GM18498 (cell line): ENCODE results near the gene CGB3.
"Not testable (repeated sequence)": the region's sequence is repeated elsewhere in the genome, so short reads cannot be mapped to it uniquely, and the experiment has no call there.

Experiments
- ATAC-seq: cut with Tn5 transposase; IDR thresholded peaks from one replicate; pipeline ENCODE4 v1.9.1; 2021; ENCODE audit warnings: mild to moderate bottlenecking, moderate library complexity; ENCODE audit not compliant: unreplicated experiment

CGB3 gene

DNA sequence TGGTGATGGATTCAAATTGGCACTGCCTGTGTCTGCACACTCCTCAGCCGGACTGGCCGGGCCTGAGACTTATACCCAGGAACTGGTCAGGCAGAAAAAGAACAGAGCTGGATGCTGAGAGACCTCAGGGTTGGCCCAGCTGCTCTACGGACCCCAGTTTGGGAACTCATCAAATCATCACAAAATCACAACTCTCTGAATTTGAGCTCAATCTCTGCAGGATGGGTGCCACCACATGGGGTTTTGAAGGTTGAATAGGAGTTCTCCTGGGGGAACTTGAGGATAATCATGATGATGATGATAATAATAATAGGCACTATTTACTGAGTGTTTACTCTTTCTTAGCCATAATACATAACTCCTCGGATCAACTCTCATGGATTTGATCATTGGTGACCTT is 18.5 kb upstream of the CGB3 start:
- not testable (repeated sequence) for ATAC-seq

DNA sequence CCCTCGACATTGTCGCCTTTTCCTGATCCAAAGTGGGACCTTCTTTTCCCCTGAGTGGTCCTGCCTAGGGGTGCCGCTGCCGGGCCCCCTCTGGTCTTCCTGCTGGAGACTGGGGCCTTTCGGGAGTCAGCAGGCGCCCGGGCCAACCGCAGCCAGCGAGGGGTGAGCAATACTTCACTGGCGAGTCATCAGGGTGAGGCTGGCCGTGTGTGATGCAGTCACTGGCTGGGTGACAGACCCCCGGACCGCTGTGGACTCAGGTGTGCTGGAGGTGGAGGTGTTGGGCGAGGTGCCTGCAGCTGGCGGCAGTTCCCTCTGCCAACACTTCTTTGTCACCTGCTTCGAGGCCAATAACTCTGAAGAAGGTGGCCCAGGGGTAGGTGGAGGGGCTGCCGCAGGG is 18.0 kb upstream of the CGB3 start:
- ATAC-seq, result no peak

DNA sequence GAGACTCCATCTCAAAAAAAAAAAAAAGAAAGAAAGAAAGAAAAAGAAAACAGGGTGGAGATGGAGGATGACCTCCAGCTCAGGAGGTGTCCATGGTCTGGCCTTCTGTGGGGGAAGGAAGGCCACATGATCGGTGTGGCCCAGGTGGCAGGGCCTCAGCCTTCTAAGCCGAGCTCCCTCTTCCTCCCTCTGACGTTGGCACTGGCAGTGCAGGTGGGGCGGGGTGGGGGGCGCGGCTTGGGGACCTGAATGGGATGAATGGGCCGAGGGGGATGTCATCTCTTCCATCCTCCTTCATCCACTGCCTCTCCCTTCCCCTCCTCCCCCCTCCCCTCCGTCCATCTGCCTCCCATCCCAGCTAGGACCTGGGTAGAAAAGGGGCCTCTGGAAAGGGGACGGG is 15.6 kb upstream of the CGB3 start:
- not testable (repeated sequence) for ATAC-seq

DNA sequence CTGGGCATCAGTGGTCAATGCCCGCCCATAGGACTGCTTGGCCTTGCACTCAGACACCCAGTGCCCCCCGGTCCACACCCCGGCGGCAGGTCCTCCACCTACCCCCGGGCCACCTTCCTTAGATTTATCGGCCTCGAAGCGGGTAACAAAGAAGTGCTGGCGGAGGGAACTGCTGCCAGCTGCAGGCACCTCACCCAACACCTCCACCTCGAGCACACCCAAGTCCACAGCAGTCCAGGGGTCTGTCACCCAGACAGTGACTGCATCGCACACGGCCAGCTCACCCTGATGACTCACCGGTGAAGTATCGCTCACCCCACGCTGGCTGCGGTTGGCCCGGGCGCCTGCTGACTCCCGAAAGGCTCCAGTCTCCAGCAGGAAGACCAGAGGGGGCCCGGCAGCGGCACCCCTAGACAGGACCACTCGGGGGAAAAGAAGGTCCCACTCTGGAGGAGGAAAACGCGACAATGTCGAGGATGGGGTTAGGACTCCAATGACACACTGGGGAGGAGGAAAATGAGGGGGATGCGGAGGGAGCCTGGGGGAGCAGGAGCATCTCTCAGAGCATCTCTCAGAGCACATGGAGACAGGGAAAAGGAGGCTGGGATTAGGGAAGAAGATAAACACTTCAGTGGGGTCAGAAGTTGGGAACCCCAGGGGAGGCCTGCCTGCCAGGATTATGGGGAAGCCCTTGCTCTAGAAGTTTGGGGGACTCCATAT is 14.6 kb upstream of the CGB3 start:
- not testable (repeated sequence) for ATAC-seq

DNA sequence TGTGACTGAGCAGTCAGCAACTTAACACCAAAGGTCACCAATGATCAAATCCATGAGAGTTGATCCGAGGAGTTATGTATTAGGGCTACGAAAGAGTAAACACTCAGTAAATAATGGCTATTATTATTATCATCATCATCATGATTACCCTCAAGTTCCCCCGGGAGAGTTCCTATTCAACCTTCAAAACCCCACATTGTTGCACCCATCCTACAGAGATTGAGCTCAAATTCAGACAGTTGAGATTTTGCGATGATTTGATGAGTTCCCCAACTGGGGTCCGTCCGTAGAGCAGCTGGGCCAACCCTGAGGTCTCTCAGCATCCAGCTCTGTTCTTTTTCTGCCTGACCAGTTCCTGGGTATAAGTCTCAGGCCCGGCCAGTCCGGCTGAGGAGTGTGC is 14.0 kb upstream of the CGB3 start:
- ATAC-seq, result not testable (repeated sequence)

DNA sequence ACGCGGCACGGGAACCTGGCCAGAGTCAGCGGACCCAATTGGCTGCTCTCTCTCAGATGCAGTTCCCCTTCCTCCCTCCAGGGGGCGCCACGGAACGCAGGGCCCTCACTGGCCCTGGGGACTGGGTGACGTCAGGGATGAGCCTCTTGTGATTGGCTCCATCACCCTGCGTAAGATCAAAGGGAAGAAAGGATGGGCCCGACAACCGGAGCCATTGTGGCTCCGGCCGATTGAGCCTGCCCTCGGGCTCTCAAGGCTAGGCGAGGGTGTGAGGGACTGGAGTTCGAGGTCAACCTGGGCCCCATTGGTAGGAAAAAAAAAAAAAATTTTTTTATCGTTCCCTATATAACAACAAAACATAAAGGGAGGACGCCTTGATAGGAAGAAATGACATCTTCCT is 12.7 kb upstream of the CGB3 start, which contains the start of gene CGB1:
Gene CGB1, minus strand, starts transcription at position 81 of the 400 bp plus-strand sequence. CDS start 184 bp downstream, outside the sequence.
- not testable (repeated sequence) for ATAC-seq

DNA sequence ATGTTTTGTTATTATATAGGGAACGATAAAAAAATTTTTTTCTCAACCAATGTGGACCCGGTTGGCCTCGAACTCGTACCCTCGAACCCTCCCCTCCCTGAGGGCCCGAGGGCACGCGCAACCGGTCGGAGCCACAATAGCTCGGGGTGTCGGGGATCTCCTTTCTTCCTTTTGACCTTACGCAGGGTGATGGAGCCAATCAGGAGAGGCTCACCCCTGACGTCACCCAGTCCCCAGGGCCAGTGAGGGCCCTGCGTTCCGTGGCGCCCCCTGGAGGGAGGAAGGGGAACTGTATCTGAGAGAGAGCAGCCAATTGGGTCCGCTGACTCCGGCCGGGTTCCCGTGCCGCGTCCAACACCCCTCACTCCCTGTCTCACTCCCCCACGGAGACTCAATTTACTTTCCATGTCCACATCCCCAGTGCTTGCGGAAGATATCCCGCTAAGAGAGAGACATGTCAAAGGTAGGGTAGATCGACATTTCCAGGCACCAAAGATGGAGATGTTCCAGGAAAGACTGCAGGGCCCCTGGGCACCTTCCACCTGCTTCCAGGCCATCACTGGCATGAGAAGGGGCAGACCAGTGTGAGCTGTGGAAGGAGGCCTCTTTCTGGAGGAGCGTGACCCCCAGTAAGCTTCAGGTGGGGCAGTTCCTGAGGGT is 7.6 kb upstream of the CGB3 start, which contains the start of gene CGB2:
Gene CGB2, plus strand, starts transcription at position 249 of the 660 bp plus-strand sequence. Its CDS starts 206 bp downstream, at position 455.
- ATAC-seq, result not testable (repeated sequence)

DNA sequence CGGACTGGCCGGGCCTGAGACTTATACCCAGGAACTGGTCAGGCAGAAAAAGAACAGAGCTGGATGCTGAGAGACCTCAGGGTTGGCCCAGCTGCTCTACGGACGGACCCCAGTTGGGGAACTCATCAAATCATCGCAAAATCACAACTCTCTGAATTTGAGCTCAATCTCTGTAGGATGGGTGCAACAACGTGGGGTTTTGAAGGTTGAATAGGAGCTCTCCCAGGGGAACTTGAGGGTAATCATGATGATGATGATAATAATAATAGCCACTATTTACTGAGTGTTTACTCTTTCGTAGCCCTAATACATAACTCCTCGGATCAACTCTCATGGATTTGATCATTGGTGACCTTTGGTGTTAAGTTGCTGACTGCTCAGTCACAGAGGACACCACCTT is 6.2 kb upstream of the CGB3 start:
- ATAC-seq, result not testable (repeated sequence)

DNA sequence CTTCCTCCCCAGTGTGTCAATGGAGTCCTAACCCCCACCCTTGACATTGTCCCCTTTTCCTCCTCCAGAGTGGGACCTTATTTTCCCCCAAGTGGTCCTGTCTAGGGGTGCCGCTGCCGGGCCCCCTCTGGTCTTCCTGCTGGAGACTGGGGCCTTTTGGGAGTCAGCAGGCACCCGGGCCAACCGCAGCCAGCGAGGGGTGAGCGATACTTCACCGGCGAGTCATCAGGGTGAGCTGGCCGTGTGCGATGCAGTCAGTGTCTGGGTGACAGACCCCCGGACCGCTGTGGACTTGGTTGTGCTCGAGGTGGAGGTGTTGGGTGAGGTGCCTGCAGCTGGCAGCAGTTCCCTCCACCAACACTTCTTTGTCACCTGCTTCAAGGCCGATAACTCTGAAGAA is 5.6 kb upstream of the CGB3 start:
- ATAC-seq, result not testable (repeated sequence)

DNA sequence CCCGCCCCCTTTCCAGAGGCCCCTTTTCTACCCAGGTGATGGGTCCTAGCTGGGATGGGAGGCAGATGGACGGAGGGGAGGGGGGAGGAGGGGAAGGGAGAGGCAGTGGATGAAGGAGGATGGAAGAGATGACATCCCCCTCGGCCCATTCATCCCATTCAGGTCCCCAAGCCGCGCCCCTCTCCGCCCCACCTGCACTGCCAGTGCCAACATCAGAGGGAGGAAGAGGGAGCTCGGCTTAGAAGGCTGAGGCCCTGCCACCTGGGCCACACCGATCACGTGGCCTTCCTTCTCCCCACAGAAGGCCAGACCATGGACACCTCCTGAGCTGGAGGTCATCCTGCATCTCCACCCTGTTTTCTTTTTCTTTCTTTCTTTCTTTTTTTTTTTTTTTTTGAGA is 4.6 kb upstream of the CGB3 start:
- ATAC-seq, result not testable (repeated sequence)

DNA sequence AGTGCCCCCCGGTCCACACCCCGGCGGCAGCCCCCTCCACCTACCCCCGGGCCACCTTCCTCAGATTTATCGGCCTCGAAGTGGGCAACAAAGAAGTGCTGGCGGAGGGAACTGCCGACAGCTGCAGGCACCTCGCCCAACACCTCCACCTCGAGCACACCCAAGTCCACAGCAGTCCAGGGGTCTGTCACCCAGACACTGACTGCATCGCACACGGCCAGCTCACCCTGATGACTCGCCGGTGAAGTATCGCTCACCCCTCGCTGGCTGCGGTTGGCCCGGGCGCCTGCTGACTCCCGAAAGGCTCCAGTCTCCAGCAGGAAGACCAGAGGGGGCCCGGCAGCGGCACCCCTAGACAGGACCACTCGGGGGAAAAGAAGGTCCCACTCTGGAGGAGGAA is 1.5 kb upstream of the CGB3 start:
- not testable (repeated sequence) for ATAC-seq

DNA sequence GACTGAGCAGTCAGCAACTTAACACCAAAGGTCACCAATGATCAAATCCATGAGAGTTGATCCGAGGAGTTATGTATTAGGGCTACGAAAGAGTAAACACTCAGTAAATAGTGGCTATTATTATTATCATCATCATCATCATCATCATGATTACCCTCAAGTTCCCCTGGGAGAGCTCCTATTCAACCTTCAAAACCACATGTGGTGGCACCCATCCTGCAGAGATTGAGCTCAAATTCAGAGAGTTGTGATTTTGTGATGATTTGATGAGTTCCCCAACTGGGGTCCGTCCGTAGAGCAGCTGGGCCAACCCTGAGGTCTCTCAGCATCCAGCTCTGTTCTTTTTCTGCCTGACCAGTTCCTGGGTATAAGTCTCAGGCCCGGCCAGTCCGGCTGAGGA is 955 bp upstream of the CGB3 start:
- not testable (repeated sequence) for ATAC-seq

DNA sequence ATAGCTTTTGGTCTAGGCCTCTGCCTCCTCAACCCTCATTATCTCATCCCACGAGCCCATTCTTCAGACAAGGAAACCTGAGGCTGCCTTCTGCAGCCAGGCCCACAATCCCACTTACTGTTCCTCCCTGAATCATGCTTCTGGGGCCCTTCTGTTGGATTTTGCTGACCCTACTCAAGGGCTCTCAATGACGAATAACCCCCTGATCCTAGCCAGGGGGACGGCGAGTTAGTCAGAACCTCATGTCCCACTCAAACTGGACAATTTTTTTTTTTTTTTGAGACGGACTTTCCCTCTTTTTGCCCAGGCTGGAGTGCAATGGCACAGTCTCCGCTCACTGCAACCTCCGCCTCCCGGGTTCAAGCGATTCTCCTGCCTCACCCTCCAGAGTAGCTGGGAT is 2.0 kb downstream of the CGB3 start:
- no peak for ATAC-seq

DNA sequence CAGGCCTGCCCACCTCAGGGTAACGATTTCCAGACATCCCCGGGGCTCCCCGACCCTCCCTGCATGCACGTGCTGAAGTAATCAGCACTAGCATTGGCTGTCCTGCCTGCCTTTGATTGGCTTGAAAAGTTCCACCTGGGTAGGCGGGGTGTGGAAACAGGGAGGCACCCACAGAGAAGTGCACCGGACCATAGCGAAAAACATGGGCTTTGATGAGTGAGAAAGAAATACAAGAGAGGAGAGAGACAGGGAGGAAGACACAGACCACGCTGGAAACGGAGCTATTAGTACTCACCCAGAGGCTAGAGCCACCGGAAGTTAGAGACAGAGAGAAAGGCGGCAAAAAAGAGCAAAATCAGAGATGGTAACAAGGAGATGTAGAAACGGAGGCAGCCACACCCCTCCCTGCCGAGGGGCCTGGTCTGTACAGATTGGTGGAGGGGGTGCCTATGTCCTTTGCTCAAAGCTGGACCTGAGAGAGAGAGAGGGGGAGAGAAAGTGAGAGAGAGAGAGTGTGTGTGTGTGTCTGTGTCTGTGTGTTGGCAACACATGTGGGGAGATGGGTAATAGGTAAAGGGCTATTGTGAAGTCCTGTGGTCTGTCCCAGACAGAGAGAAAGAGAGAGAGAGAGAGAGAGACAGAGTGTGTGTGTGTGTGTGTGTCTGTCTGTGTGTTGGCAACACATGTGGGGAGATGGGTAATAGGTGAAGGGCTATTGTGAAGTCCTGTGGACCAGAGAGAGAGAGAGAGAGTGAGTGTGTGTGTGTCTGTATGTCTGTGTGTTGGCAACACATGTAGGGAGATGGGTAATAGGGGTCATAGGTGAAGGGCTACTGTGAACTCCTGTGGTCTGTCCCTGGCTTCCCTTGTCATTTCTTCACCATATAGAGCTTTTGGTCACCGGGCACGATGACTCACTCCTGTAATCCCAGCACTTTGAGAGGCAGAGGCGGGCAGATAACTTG is 2.9 kb downstream of the CGB3 start:
- no peak for ATAC-seq

DNA sequence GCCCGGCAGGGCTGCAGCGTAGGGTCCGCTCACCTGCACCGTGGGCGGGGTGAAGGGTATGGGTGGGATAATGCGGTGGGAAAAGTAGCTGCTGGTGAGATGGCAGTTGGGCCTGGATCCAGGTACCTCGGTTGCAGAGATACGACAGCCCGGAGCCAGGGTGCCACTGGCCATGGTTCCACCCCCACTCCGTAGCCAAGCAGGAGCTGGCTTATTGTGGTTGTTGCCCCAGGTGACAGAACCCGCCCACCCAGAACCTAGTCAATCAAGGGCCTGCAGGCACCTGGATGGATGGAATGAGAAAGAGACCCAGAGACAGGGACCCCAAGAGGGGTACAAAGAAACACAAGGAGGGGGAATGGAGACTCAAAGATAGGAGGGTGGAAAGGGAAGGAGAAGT is 3.8 kb downstream of the CGB3 start:
- ATAC-seq, result no peak

DNA sequence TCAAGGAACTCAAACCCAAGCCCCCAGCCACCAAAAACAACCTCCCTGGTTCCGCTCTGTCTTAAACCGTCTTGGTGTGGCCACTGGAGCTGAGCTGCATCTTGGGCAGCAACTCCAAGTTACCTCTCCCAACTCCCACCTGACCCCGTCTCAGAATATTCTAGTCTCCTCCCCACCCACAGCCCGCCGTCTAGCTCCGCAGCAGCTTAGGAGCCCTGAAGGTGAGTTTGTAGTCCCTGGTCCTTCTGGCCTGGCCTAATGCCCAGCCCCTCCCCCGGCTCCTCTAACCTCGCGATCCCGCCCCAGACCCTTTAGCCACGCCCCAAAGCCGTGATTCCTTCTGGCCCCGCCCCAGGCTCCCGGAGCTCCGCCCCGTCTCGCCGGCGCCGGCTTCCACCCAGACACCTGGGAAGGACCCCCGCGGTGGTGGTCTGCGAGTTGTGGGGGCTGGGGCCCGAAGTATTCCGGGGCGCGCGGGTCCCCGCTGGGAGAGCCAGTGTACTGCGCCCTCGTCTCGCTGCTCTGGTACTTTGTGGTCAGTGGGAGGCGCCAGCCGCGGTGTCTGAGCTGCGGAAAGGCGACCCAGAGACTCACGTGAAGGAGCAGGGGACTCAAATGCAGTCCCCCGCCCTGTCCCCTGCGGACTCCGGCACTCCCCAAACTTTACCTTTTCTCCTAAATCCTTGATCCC is 4.7 kb downstream of the CGB3 start:
- ATAC-seq, result no peak

DNA sequence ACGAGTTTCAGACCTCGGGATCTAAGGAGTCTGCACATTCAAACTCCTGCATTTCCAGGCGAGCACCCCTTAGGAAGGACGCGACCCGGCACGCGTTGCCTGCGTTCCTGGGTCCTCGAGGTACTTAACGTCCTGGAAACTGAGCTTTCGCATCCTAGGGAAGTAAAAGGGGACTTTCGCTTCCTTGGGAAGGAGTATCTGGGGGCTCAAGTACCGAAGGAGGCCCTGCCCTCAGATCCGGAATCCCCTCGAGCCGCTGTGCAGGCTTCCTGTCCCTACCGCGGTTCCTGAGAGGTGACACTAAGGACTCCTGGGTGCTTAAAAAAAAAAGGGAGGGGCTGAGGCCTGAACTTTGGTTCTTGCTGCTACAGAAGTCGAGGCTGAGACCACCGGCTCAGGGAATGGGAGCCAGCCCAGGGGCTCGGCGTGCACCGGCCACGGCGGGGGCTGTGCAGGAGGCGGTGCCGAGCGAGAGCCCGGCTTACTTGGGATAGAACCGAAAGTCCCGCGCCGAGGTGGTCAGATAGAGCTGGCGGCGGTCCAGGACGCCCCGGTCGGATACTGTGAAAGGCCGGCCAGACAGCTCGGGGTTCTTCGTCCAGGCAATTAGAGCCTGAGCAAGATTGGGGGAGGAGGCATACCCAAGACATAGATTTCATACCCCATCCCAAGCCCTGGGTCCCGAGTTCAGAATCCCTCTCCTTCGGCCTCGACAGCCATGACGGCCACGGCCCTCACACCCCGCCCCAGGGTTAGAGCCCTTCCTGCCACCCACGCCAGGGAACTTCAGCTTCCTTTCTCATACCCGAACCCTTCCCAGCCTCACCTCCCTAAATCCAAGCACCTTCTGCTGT is 5.5 kb downstream of the CGB3 start:
- not testable (repeated sequence) for ATAC-seq

DNA sequence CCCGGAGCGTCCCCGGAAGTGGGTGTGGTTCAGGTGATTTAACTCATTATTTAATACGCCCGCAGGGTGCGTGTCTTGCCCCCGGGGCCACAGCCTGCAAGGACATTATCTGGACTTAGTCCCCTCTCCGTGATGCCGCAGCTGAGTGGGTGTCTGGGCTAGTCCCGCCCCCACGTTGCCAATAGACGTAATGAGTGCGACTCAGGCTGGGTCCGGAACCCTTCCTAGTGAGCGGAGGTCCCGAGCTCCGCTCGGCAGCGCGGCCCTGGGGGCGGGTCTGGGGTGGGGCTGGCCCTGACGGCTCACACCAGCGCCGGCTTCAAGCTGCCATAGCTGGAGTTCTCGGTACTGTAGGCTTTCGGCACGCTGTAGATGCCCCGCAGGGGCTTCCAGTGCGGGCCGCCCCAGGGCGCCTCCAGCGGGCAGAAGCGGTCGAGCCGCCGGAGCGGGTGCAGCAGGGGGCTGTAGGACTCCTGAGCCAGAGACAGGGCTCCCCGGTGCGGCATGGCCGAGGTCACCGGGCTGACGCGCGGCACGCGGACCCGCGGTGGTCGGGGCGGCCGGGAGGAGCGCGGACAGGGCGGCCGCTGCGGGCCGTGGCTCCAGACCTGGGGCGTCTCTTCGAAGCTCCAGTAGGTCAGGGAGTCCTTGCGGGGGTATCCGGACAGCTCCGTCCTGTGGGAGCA is 6.3 kb downstream of the CGB3 start:
- peak; percentile 61 for ATAC-seq

DNA sequence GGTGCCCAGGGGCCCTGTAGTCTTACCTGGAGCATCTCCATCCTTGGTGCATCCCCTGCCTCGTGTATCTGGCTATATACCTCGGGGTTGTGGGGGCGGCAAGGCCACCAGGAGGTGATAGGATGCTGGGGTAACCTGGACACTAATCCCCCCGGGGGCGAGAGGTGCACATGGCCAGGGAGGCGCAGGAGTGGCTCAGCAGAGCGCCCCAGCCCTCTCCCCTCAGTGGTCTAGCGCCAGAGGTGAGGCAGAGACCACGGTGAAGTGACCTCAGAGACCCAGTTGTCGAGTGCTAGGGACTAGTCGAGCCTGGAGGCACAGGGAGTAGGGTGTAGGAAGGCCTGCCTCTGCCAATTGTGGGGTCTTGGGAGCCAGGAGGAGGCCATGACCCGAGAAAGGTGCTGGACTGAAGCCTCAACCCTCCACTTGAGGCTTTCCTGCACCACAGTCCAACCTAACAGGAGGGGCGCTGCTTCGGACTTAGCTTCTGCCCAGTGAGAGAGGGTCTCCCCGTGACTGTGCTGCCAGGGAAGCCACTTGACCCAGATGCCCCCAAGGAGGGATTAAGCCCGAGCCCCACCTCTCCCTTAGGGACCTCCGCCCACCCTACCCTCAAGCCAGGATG is 7.0 kb downstream of the CGB3 start, which contains the start of gene LHB:
Gene LHB, minus strand, starts transcription at position 51 of the 625 bp plus-strand sequence. Its CDS starts 10 bp downstream, at position 41.
- ATAC-seq, result no peak
